ENCODE measurements around the gene SNRNP48.

Gene SNRNP48

GRCh38 chr6:7561153-7561964, 28.6 kb upstream of the SNRNP48 start:
- Histone ChIP-seq H3K27me3 (ENCODE audit: low read depth, low read length) (no peaks in the 10 kb centered on the region), H3K36me3 (ENCODE audit: control insufficient read depth in 1 of 2, insufficient read depth in 2 of 2, low read length in 2 of 2) (peaks cover 0 to under 1% of the 10 kb centered on the region in 2 donors), H3K27ac (ENCODE audit: low read length) (no peak overlapping the region), H3K9me3 (ENCODE audit: control insufficient read depth in 1 of 2, low read length in 2 of 2) (no peaks in the 10 kb centered on the region), H3K4me3 (ENCODE audit: low read depth in 1 of 2, low read length in 2 of 2) (no peak overlapping the region), H3K4me1 (ENCODE audit: control insufficient read depth in 1 of 2, insufficient read depth in 2 of 2, low read length in 2 of 2) (no peaks in the 10 kb centered on the region)

DNA sequence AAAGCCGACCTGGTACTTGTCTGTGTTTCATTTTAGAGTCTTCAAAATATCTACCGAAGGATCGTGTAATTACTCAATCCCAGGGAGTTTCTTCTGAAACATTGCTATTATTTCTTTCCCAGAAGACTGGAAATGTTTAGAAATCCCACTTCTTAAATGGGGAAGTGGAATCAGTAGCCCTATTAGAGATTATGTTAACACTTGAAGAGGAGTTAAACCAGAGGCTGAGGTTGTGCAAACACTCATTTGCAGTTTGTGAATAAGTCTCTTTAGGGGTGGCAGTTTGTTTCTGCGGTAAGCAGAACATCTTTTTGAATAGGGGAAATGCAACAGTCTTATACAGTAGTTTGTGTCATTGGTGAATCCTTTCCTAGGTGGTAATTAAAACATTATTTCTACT, 27.2 kb upstream of the SNRNP48 start:
- H3K36me3 ChIP-seq (ENCODE audit: control insufficient read depth in 1 of 2, insufficient read depth in 2 of 2, low read length in 2 of 2), result peaks cover 0 to under 1% of the 10 kb centered on the region in 2 donors
- no peak overlapping the region for H3K27ac ChIP-seq (ENCODE audit: low read length)
- H3K27me3 ChIP-seq (ENCODE audit: low read depth, low read length), result no peaks in the 10 kb centered on the region
- H3K4me3 ChIP-seq (ENCODE audit: low read depth in 1 of 2, low read length in 2 of 2), result no peak overlapping the region
- H3K4me1 ChIP-seq (ENCODE audit: control insufficient read depth in 1 of 2, insufficient read depth in 2 of 2, low read length in 2 of 2), result no peaks in the 10 kb centered on the region
- H3K9me3 ChIP-seq (ENCODE audit: control insufficient read depth in 1 of 2, low read length in 2 of 2), result no peaks in the 10 kb centered on the region

DNA sequence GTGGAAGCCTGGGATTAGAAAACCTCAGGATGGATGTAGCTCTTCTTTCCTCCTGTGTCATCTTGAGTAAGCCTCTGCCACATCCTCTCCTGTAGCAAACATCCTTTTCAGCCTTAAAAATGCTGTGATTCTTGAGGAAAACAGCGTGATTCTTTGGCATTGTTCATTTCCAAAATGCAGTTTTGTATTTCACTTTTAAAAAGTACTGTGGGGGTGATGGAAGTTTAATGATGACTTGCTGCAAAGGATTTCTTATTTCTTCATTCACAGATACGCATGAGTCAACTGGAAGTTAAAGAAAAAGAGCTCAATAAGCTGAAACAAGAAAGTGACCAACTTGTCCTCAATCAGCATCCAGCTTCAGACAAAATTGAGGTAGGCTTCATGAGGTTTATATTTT, 23.9 kb upstream of the SNRNP48 start:
- Histone ChIP-seq H3K4me1 (ENCODE audit: control insufficient read depth in 1 of 2, insufficient read depth in 2 of 2, low read length in 2 of 2) (no peaks in the 10 kb centered on the region), H3K27me3 (ENCODE audit: low read depth, low read length) (no peaks in the 10 kb centered on the region), H3K36me3 (ENCODE audit: control insufficient read depth in 1 of 2, insufficient read depth in 2 of 2, low read length in 2 of 2) (peaks cover 0 to 3% of the 10 kb centered on the region in 2 donors), H3K4me3 (ENCODE audit: low read depth in 1 of 2, low read length in 2 of 2) (no peak overlapping the region), H3K27ac (ENCODE audit: low read length) (no peak overlapping the region), H3K9me3 (ENCODE audit: control insufficient read depth in 1 of 2, low read length in 2 of 2) (no peaks in the 10 kb centered on the region)

DNA sequence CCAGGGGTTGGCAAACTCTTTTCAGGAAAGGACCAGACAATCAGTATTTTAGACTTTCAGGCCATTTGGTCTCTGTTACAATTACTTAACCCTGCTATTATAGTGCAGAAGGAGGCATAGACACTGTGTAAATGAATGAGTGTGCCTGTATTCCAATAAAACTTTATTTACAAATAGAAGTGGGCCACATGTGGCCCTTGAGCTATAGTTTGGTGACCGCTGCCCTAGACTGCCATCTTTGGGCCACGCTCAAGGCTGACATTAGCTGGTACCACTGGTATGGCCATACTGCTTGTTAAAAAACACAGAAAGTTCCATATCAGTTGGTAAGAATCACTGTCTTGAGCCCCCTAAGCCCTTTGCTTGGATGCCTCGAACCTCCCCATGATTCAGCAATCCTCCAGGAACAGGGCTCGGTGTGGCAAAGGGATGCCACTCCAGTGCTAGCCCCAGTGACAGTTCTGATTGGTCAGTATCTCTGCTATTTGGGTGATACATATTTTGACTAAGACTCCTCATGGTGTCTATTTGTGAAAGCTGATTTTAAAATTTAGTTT, 23.3 kb upstream of the SNRNP48 start:
- H3K27ac ChIP-seq (ENCODE audit: low read length), result no peak overlapping the region
- no peaks in the 10 kb centered on the region for H3K4me1 ChIP-seq (ENCODE audit: control insufficient read depth in 1 of 2, insufficient read depth in 2 of 2, low read length in 2 of 2)
- H3K4me3 ChIP-seq (ENCODE audit: low read depth in 1 of 2, low read length in 2 of 2), result no peak overlapping the region
- H3K27me3 ChIP-seq (ENCODE audit: low read depth, low read length), result no peaks in the 10 kb centered on the region
- peaks cover 0 to 3% of the 10 kb centered on the region in 2 donors for H3K36me3 ChIP-seq (ENCODE audit: control insufficient read depth in 1 of 2, insufficient read depth in 2 of 2, low read length in 2 of 2)
- no peaks in the 10 kb centered on the region for H3K9me3 ChIP-seq (ENCODE audit: control insufficient read depth in 1 of 2, low read length in 2 of 2)

DNA sequence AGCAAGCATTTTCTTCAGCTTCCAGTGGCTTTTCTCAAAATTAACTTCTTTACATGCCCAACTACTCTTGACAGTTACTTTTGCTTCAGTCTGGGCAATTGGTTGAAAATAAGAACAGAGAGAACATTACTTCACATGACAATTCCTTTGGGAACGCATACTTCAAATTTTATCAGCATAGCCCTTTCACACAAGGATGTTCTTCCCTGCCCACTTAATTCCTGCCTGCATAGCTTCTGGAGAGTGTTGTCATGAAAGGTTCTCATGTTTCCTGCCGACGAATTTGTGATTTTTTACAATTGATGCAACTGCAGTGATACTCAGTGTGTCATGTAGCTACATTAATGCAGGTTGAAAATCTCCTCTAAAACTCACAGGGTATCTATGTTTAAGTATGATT, 22.0 kb upstream of the SNRNP48 start:
- H3K36me3 ChIP-seq (ENCODE audit: control insufficient read depth in 1 of 2, insufficient read depth in 2 of 2, low read length in 2 of 2), result peaks cover 0 to 3% of the 10 kb centered on the region in 2 donors
- no peaks in the 10 kb centered on the region for H3K4me1 ChIP-seq (ENCODE audit: control insufficient read depth in 1 of 2, insufficient read depth in 2 of 2, low read length in 2 of 2)

GRCh38 chr6:7569082-7569481, 20.9 kb upstream of the SNRNP48 start:
- H3K27ac ChIP-seq (ENCODE audit: low read length), result no peak overlapping the region

More for the DNA sequence above, 22.0 kb upstream of the SNRNP48 start:
- Histone ChIP-seq H3K9me3 (ENCODE audit: control insufficient read depth in 1 of 2, low read length in 2 of 2) (no peaks in the 10 kb centered on the region), H3K4me3 (ENCODE audit: low read depth in 1 of 2, low read length in 2 of 2) (no peak overlapping the region), H3K27me3 (ENCODE audit: low read depth, low read length) (no peaks in the 10 kb centered on the region), H3K27ac (ENCODE audit: low read length) (no peak overlapping the region)

DNA sequence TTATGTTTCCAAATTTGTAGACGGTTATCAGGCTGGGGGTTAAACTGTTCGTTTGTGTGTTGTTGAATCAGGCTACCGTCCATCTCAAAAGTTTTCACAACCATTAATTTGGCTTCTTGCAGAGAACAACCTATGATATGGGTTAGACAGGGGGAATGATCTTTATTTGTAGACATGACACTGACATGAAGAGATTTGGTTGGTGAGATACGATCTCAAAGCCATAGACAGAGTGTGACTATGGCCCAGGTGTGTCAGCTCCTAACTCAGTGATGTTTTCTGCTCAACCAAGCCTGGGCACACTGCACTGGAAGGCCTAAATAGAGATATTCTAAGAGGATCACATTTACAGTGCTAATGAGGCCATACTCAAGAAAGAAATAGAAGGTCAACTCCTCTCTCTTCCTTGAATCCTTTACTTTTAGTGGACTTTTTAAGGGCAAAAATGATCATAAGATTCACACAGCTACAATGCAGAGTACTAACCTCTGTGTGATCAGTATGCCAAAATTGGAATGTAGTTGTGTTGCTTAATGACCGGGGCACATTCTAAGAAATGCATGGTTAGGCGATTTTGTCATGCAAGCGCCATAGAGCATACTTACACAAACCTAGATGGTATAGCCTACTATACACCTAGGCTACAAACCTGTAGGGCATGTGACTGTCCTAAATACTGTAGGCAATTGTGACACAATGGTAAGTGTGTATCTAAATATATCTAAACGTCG, 17.6 kb upstream of the SNRNP48 start:
- H3K27me3 ChIP-seq (ENCODE audit: low read depth, low read length), result no peaks in the 10 kb centered on the region
- H3K27ac ChIP-seq (ENCODE audit: low read length), result no peak overlapping the region
- H3K36me3 ChIP-seq (ENCODE audit: control insufficient read depth in 1 of 2, insufficient read depth in 2 of 2, low read length in 2 of 2), result peaks cover 0 to 3% of the 10 kb centered on the region in 2 donors
- H3K4me3 ChIP-seq (ENCODE audit: low read depth in 1 of 2, low read length in 2 of 2), result no peak overlapping the region
- H3K4me1 ChIP-seq (ENCODE audit: control insufficient read depth in 1 of 2, insufficient read depth in 2 of 2, low read length in 2 of 2), result no peaks in the 10 kb centered on the region
- H3K9me3 ChIP-seq (ENCODE audit: control insufficient read depth in 1 of 2, low read length in 2 of 2), result no peaks in the 10 kb centered on the region

More at GRCh38 chr6:7569082-7569481, 20.9 kb upstream of the SNRNP48 start:
- no peak overlapping the region for H3K4me3 ChIP-seq (ENCODE audit: low read depth in 1 of 2, low read length in 2 of 2)
- H3K27me3 ChIP-seq (ENCODE audit: low read depth, low read length), result no peaks in the 10 kb centered on the region
- no peaks in the 10 kb centered on the region for H3K9me3 ChIP-seq (ENCODE audit: control insufficient read depth in 1 of 2, low read length in 2 of 2)
- H3K4me1 ChIP-seq (ENCODE audit: control insufficient read depth in 1 of 2, insufficient read depth in 2 of 2, low read length in 2 of 2), result no peaks in the 10 kb centered on the region
- H3K36me3 ChIP-seq (ENCODE audit: control insufficient read depth in 1 of 2, insufficient read depth in 2 of 2, low read length in 2 of 2), result peaks cover 0 to 3% of the 10 kb centered on the region in 2 donors

- no peaks in the 10 kb centered on the region for H3K36me3 ChIP-seq (ENCODE audit: control insufficient read depth in 1 of 2, insufficient read depth in 2 of 2, low read length in 2 of 2)
- no peak overlapping the region for H3K27ac ChIP-seq (ENCODE audit: low read length)
- no peaks in the 10 kb centered on the region for H3K9me3 ChIP-seq (ENCODE audit: control insufficient read depth in 1 of 2, low read length in 2 of 2)
Measured at GRCh38 chr6:7574500-7574899, 15.5 kb upstream of the SNRNP48 start.

DNA sequence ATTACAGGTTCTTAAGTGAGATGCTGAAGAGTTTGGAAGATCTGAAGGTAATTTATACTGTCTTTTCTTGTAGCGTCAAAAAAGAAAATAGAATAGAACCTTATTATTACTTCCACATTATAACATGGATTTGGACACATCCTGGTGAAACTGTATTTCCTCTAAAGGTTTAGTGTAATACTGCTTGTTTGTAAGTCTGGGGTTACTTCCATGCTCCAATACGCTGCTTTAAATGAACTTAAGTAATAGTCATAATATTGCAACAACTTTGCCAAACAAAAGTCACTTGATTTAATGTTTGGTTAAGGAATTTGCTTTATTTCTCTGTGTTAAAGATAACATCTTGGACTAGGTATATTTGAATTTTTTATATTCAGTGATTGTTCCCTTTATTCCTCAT, 11.5 kb upstream of the SNRNP48 start:
- no peak overlapping the region for H3K4me3 ChIP-seq (ENCODE audit: low read depth in 1 of 2, low read length in 2 of 2)
- H3K27ac ChIP-seq (ENCODE audit: low read length), result no peak overlapping the region
- H3K4me1 ChIP-seq (ENCODE audit: control insufficient read depth in 1 of 2, insufficient read depth in 2 of 2, low read length in 2 of 2), result no peaks in the 10 kb centered on the region
- H3K36me3 ChIP-seq (ENCODE audit: control insufficient read depth in 1 of 2, insufficient read depth in 2 of 2, low read length in 2 of 2), result no peaks in the 10 kb centered on the region
- H3K27me3 ChIP-seq (ENCODE audit: low read depth, low read length), result no peaks in the 10 kb centered on the region
- H3K9me3 ChIP-seq (ENCODE audit: control insufficient read depth in 1 of 2, low read length in 2 of 2), result no peaks in the 10 kb centered on the region

More at GRCh38 chr6:7574500-7574899, 15.5 kb upstream of the SNRNP48 start:
- Histone ChIP-seq H3K27me3 (ENCODE audit: low read depth, low read length) (no peaks in the 10 kb centered on the region), H3K4me3 (ENCODE audit: low read depth in 1 of 2, low read length in 2 of 2) (no peak overlapping the region), H3K4me1 (ENCODE audit: control insufficient read depth in 1 of 2, insufficient read depth in 2 of 2, low read length in 2 of 2) (no peaks in the 10 kb centered on the region)

DNA sequence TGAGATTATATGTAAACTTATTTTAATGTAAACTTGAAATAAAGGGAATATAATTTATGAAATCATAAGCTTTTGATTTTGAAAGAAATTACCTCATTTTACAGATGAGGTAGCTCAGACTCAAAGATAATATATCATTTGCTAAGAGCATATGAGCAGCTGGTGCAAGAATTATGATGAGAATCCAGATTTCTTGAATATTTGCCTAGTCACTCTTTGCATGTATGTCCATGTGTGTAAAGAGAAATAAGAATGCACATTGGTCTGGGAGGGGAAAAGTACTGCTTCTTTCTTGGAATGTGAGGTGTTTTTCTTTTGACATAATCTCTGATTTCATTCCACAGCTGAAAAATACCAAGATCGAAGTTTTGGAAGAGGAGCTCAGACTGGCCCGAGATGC, 11.1 kb upstream of the SNRNP48 start:
- no peaks in the 10 kb centered on the region for H3K4me1 ChIP-seq (ENCODE audit: control insufficient read depth in 1 of 2, insufficient read depth in 2 of 2, low read length in 2 of 2)
- H3K36me3 ChIP-seq (ENCODE audit: control insufficient read depth in 1 of 2, insufficient read depth in 2 of 2, low read length in 2 of 2), result no peaks in the 10 kb centered on the region
- no peaks in the 10 kb centered on the region for H3K9me3 ChIP-seq (ENCODE audit: control insufficient read depth in 1 of 2, low read length in 2 of 2)
- H3K27ac ChIP-seq (ENCODE audit: low read length), result no peak overlapping the region
- no peak overlapping the region for H3K4me3 ChIP-seq (ENCODE audit: low read depth in 1 of 2, low read length in 2 of 2)
- no peaks in the 10 kb centered on the region for H3K27me3 ChIP-seq (ENCODE audit: low read depth, low read length)

DNA sequence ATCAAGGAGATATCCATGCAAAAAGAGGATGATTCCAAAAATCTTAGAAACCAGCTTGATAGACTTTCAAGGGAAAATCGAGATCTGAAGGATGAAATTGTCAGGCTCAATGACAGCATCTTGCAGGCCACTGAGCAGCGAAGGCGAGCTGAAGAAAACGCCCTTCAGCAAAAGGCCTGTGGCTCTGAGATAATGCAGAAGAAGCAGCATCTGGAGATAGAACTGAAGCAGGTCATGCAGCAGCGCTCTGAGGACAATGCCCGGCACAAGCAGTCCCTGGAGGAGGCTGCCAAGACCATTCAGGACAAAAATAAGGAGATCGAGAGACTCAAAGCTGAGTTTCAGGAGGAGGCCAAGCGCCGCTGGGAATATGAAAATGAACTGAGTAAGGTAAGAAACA, 10.1 kb upstream of the SNRNP48 start:
- Histone ChIP-seq H3K4me3 (ENCODE audit: low read depth in 1 of 2, low read length in 2 of 2) (no peak overlapping the region), H3K27me3 (ENCODE audit: low read depth, low read length) (no peaks in the 10 kb centered on the region), H3K36me3 (ENCODE audit: control insufficient read depth in 1 of 2, insufficient read depth in 2 of 2, low read length in 2 of 2) (no peaks in the 10 kb centered on the region), H3K4me1 (ENCODE audit: control insufficient read depth in 1 of 2, insufficient read depth in 2 of 2, low read length in 2 of 2) (no peaks in the 10 kb centered on the region), H3K9me3 (ENCODE audit: control insufficient read depth in 1 of 2, low read length in 2 of 2) (no peaks in the 10 kb centered on the region), H3K27ac (ENCODE audit: low read length) (no peak overlapping the region)

All from muscle layer of duodenum (tissue), 2 donors.